WTC11 (cell line): Measurements from ENCODE around the gene PTPRC.

Experiments used
- ATF1 ChIP-seq: sonication (generic); formaldehyde crosslinking; IDR thresholded peaks from 2 replicates; pipeline ENCODE4 v1.8.1; 2023; ENCODE audit warnings: mild to moderate bottlenecking, moderate library complexity, missing genetic modification reagents
- ATF3 ChIP-seq: sonication (generic); formaldehyde crosslinking; conservative IDR thresholded peaks from 2 replicates; pipeline ENCODE4 v1.8.1; 2022; ENCODE audit warnings: mild to moderate bottlenecking, missing genetic modification reagents
- CTCF ChIP-seq: fragments of 200-600 bp; IDR thresholded peaks from 2 replicates; pipeline ENCODE4 v1.8.0; 2022; ENCODE audit warnings: antibody characterized with exemption
- E2F4 ChIP-seq: sonication (generic); formaldehyde crosslinking; IDR thresholded peaks from 2 replicates; pipeline ENCODE4 v1.8.1; 2022; ENCODE audit warnings: low read depth, mild to moderate bottlenecking, moderate library complexity, missing genetic modification reagents, borderline replicate concordance
- E2F5 ChIP-seq: sonication (generic); formaldehyde crosslinking; IDR thresholded peaks from 2 replicates; pipeline ENCODE4 v1.8.1; 2022; ENCODE audit warnings: mild to moderate bottlenecking, moderate library complexity, missing genetic modification reagents
- ERG ChIP-seq: fragments of 250-450 bp; sonication (Bioruptor Pico); IDR thresholded peaks from 2 replicates; pipeline ENCODE4 v1.8.0; 2021; ENCODE audit warnings: mild to moderate bottlenecking
- GTF2I ChIP-seq: fragments of 250-450 bp; sonication (Bioruptor Pico); conservative IDR thresholded peaks from 2 replicates; pipeline ENCODE4 v1.4.0; 2021; ENCODE audit warnings: mild to moderate bottlenecking
- MAX ChIP-seq: sonication (generic); formaldehyde crosslinking; IDR thresholded peaks from 2 replicates; pipeline ENCODE4 v1.8.0; 2022; ENCODE audit warnings: mild to moderate bottlenecking, missing genetic modification reagents
- SOX15 ChIP-seq: fragments of 250-450 bp; sonication (Bioruptor Pico); IDR thresholded peaks from 2 replicates; pipeline ENCODE4 v1.9.0; 2021; ENCODE audit warnings: mild to moderate bottlenecking
- SP1 ChIP-seq: sonication (generic); formaldehyde crosslinking; conservative IDR thresholded peaks from 2 replicates; pipeline ENCODE4 v1.8.1; 2022; ENCODE audit warnings: missing genetic modification reagents
- USF2 ChIP-seq: sonication (generic); formaldehyde crosslinking; IDR thresholded peaks from 2 replicates; pipeline ENCODE4 v1.8.1; 2023; ENCODE audit warnings: mild to moderate bottlenecking, missing genetic modification reagents, moderate library complexity
- ZNF121 ChIP-seq: sonication (generic); formaldehyde crosslinking; IDR thresholded peaks from 2 replicates; pipeline ENCODE4 v1.8.0; 2023; ENCODE audit warnings: missing genetic modification reagents
- ZNF512 ChIP-seq: sonication (generic); formaldehyde crosslinking; IDR thresholded peaks from 2 replicates; pipeline ENCODE4 v1.8.1; 2022; ENCODE audit warnings: missing genetic modification reagents, borderline replicate concordance

GRCh38 chr1:198764748-198765147 is 125.9 kb downstream of the PTPRC start:
- TF ChIP-seq USF2, result no peak
- no peak for TF ChIP-seq ERG (CRISPR knock-in tag)
- TF ChIP-seq ATF1 (CRISPR knock-in tag), result no peak
- TF ChIP-seq MAX (CRISPR knock-in tag), result no peak
- TF ChIP-seq CTCF, result no peak
- TF ChIP-seq SOX15 (CRISPR knock-in tag), result no peak
- TF ChIP-seq GTF2I (CRISPR knock-in tag), result no peak
- no peak for TF ChIP-seq SP1 (CRISPR knock-in tag)
- no peak for TF ChIP-seq ATF3 (CRISPR knock-in tag)
- no peak for TF ChIP-seq ZNF512
- TF ChIP-seq E2F4, result no peak
- no peak for TF ChIP-seq ZNF121 (CRISPR knock-in tag)
- TF ChIP-seq E2F5 (CRISPR knock-in tag), result no peak
